Chondrocyte (in vitro differentiated cells): ENCODE data around the gene MAGT1. TPM values are rescaled to one million over a fixed set of nuclear protein-coding genes. Genes with fewer than 3 reads are reported as not detected.

ENCODE experiments used
- DNase-seq: peaks from one replicate; pipeline ENCODE4 v3.0.0; 2021; ENCODE audit warnings: mixed read lengths, low spot score
- H3K27ac Mint-ChIP-seq: one replicate; pipeline ENCODE4 v1.8.0; 2021; ENCODE audit warnings: mild to moderate bottlenecking, moderate library complexity, mixed read lengths; ENCODE audit not compliant: unreplicated experiment
- H3K27me3 Mint-ChIP-seq: 2 replicates; pipeline ENCODE4 v1.8.0; 2021; ENCODE audit warnings: low read depth, mixed read lengths
- H3K36me3 Mint-ChIP-seq: 2 replicates; pipeline ENCODE4 v1.8.0; 2021; ENCODE audit warnings: low read depth, mixed read lengths
- H3K4me1 Mint-ChIP-seq: 2 replicates; pipeline ENCODE4 v1.8.0; 2021; ENCODE audit warnings: low read depth, mild to moderate bottlenecking, mixed read lengths
- H3K4me3 Mint-ChIP-seq: one replicate; pipeline ENCODE4 v1.8.0; 2021; ENCODE audit warnings: mild to moderate bottlenecking, moderate library complexity, mixed read lengths; ENCODE audit not compliant: unreplicated experiment
- H3K9me3 Mint-ChIP-seq: 2 replicates; pipeline ENCODE4 v1.8.0; 2021; ENCODE audit warnings: low read depth, mixed read lengths
- total RNA-seq: library from RNA; stranded (reverse); gene quantifications from 3 replicates; pipeline ENCODE4 v1.2.1, GENCODE V29; 2021
- TF ChIP-seq, protein P1 (sequence below): fragments of 200-600 bp; sonication (generic); IDR thresholded peaks from 2 replicates; pipeline ENCODE4 v1.5.0; 2021; ENCODE audit warnings: antibody characterized with exemption, mild to moderate bottlenecking, moderate library complexity

The MAGT1 gene
- total RNA-seq, 1 donor from 2014 or later, result 66.6 TPM

DNA sequence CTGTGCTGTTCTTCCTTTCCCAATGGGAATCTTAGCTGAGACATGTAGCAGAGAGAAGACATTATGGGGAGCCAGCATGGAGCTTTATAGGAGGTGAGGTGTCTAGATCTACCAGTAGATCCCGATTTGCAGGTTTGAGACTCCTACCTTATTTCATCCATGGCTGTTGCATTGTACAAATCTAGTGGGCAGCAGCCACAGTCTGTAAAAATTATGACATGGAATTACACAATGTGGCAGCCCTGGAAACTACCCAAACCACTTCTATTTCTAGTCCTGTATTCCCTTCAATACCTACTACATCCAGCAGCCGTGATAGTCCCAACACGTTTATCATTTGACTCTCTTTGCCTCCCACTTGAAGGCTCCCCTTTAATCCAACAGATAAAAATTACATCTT lies 23.3 kb upstream of the MAGT1 start:
- no peak for DNase-seq
- no peaks in the 10 kb centered on the region for H3K4me1 Mint-ChIP-seq
- H3K36me3 Mint-ChIP-seq, result no peaks in the 10 kb centered on the region
- H3K9me3 Mint-ChIP-seq, result peaks cover 3% of the 10 kb centered on the region
- no peak overlapping the region for H3K4me3 Mint-ChIP-seq
- no peak overlapping the region for H3K27ac Mint-ChIP-seq
- no peaks in the 10 kb centered on the region for H3K27me3 Mint-ChIP-seq
- TF ChIP-seq, protein P1, sequence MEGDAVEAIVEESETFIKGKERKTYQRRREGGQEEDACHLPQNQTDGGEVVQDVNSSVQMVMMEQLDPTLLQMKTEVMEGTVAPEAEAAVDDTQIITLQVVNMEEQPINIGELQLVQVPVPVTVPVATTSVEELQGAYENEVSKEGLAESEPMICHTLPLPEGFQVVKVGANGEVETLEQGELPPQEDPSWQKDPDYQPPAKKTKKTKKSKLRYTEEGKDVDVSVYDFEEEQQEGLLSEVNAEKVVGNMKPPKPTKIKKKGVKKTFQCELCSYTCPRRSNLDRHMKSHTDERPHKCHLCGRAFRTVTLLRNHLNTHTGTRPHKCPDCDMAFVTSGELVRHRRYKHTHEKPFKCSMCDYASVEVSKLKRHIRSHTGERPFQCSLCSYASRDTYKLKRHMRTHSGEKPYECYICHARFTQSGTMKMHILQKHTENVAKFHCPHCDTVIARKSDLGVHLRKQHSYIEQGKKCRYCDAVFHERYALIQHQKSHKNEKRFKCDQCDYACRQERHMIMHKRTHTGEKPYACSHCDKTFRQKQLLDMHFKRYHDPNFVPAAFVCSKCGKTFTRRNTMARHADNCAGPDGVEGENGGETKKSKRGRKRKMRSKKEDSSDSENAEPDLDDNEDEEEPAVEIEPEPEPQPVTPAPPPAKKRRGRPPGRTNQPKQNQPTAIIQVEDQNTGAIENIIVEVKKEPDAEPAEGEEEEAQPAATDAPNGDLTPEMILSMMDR, result no peak

DNA sequence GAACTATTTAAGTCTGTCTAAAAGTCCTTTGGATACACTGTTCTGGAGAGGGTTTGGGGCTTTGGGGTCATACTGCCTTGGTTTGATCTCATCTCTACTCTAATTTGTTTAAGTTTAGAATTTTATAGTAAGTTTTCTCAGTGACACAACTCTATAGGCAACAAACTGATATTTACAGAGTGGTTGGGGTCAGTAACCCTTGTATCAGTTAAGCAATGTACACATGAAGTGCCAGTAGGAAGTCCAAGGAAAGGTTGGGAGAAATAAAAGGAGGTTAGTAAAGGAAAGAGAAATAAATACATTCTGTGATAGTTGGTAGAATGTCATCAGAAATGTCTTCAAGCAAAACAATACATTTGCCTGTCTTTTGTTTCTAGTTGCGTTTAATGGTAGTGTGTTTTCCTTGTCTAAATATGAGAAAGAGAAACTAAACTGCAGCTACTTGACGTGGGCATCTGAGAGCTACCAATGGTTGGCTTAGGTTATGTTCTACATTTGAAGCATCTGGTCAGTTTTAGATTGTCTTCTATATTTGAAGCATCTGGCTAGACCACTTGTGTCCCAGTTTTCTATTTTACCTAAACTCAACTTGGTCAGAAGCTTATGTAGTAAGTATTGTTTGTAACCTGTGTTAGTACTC lies 22.2 kb upstream of the MAGT1 start:
- Mint-ChIP-seq H3K27ac (no peak overlapping the region), H3K9me3 (peaks cover 3% of the 10 kb centered on the region), H3K4me1 (no peaks in the 10 kb centered on the region), H3K36me3 (no peaks in the 10 kb centered on the region), H3K27me3 (no peaks in the 10 kb centered on the region), H3K4me3 (no peak overlapping the region)
- DNase-seq, result no peak
- TF ChIP-seq, protein P1, result no peak

DNA sequence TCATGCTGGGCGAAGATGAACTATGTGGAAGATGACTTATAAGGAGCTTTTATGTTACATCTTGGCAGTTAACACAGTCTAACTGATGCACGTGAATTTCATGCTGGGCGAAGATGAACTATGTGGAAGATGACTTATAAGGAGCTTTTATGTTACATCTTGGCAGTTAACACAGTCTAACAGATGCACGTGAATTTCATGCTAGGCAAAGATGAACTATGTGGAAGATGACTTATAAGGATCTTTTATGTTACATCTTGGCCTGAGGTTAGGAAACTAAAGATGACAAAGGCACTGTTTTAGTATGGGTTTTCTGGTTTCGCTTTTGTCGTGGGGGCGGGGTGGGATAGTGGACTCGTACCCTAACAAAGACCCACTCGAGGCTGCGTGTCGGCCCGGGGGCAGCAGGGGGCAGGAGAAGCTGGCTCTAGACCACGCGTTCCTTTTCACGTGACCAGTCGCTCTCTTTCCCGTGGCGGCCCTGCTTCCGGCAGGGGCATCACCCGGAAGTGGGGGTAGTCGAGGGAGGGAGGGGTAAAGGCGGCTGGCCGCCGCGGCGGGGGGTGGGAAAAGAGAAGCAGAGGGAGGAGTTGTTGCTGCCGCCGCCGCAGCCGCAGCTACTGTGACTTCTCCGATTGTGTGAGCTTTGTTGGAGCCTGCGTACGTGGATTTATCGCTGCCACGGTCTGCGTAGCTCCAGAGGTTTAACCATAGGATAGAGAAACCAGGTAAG lies 15.0 kb upstream of the MAGT1 start, which contains the start of gene ATP7A:
Gene ATP7A, plus strand, starts transcription at position 586 of the 733 bp plus-strand sequence. CDS start 60,949 bp downstream, outside the sequence.
- Mint-ChIP-seq H3K27me3 (no peaks in the 10 kb centered on the region), H3K9me3 (no peaks in the 10 kb centered on the region), H3K4me3 (peak within 1 kb of the TSS; percentile 97), H3K36me3 (no peaks in the 10 kb centered on the region), H3K4me1 (peaks cover 7% of the 10 kb centered on the region), H3K27ac (peak within 1 kb of the TSS; percentile 97)
- DNase-seq, result no peak
- TF ChIP-seq, protein P1, result peak; percentile 76

DNA sequence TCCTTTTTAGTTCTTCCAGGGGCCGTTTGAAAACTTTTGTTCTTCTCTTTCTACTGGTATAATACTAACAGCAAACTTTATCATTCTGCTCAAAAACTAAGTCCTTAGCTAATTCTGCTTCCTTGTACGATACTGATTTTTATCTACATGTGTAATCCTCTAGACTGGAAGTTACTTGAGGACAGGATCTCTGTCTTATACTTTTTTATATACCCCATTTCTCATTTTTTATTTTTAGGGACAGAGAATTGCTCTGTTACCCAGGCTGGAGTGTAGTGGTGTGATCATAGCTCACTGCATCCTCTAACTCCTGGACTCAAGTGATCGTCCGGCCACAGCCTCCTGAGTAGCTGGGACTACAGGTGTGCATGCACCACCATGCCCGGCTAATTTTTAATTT lies 6.3 kb upstream of the MAGT1 start:
- H3K9me3 Mint-ChIP-seq, result peaks cover 10% of the 10 kb centered on the region
- no peak for DNase-seq
- H3K4me1 Mint-ChIP-seq, result peaks cover 15% of the 10 kb centered on the region
- H3K27me3 Mint-ChIP-seq, result no peaks in the 10 kb centered on the region
- H3K4me3 Mint-ChIP-seq, result no peak overlapping the region
- TF ChIP-seq, protein P1, result no peak
- H3K36me3 Mint-ChIP-seq, result no peaks in the 10 kb centered on the region
- H3K27ac Mint-ChIP-seq, result no peak overlapping the region

DNA sequence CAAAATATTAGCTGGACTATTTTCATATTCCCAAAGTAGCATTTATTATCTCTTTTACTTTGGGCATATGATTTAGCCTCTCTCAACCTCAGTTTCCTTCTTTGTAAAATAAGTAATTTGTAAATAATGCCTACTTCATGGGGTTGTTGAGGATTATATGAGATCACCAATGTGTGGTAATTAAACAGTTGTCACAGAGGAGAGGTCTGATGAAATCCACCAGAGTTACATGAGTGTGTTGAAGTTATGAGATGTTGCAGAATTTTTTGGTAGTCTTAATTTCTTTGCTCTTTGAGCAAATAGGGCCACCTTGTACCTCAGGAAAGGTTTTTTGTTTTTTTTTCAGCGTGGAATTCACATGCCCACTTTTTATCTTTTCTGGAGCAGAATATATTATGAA lies 5.5 kb upstream of the MAGT1 start:
- Mint-ChIP-seq H3K9me3 (peaks cover 11% of the 10 kb centered on the region), H3K4me3 (peak overlapping the region; percentile 83), H3K36me3 (no peaks in the 10 kb centered on the region), H3K4me1 (peaks cover 15% of the 10 kb centered on the region), H3K27me3 (no peaks in the 10 kb centered on the region), H3K27ac (peak overlapping the region; percentile 92)
- no peak for DNase-seq
- TF ChIP-seq, protein P1, result no peak
